Sigmoid colon (tissue), 4 donors: ENCODE data around the gene SSR1.
"Not testable (repeated sequence)": the region's sequence is repeated elsewhere in the genome, so short reads cannot be mapped to it uniquely, and the experiment has no call there.

Experiments
- EP300 ChIP-seq, 4 donors: sonication (generic); formaldehyde crosslinking; IDR thresholded peaks; one replicate each; pipeline ENCODE4 v1.6.1; 2017; ENCODE audit warnings: antibody characterized with exemption in 4 of 4
- POLR2A ChIP-seq, 2 donors: fragments of 450-650 bp; IDR thresholded peaks; one replicate each; pipeline ENCODE4 v1.6.1; 2016; ENCODE audit warnings: antibody characterized with exemption in 2 of 2, mild to moderate bottlenecking in 2 of 2, moderate library complexity in 2 of 2
- TF ChIP-seq, protein P1 (sequence below), 4 experiments: fragments of 450-650 bp in 3 of 4; fragments of 200-600 bp in 1 of 4; IDR thresholded peaks; one replicate each; pipeline ENCODE4 v1.5.1; 2016 to 2019; ENCODE audit warnings: antibody characterized with exemption in 4 of 4, mild to moderate bottlenecking in 3 of 4, moderate library complexity in 2 of 4

GRCh38 chr6:7321866-7322265, 8.9 kb upstream of the SSR1 start:
- TF ChIP-seq, protein P1, sequence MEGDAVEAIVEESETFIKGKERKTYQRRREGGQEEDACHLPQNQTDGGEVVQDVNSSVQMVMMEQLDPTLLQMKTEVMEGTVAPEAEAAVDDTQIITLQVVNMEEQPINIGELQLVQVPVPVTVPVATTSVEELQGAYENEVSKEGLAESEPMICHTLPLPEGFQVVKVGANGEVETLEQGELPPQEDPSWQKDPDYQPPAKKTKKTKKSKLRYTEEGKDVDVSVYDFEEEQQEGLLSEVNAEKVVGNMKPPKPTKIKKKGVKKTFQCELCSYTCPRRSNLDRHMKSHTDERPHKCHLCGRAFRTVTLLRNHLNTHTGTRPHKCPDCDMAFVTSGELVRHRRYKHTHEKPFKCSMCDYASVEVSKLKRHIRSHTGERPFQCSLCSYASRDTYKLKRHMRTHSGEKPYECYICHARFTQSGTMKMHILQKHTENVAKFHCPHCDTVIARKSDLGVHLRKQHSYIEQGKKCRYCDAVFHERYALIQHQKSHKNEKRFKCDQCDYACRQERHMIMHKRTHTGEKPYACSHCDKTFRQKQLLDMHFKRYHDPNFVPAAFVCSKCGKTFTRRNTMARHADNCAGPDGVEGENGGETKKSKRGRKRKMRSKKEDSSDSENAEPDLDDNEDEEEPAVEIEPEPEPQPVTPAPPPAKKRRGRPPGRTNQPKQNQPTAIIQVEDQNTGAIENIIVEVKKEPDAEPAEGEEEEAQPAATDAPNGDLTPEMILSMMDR (IDR thresholded peaks at IDR 0.05): not testable (repeated sequence)
- not testable (repeated sequence) for TF ChIP-seq POLR2A, EP300 (IDR thresholded peaks at IDR 0.05)
